ENCODE results near the gene CHN2.
A peak's percentile ranks its signal among the peaks of the same experiment; 100 is the strongest.

The CHN2 gene

DNA sequence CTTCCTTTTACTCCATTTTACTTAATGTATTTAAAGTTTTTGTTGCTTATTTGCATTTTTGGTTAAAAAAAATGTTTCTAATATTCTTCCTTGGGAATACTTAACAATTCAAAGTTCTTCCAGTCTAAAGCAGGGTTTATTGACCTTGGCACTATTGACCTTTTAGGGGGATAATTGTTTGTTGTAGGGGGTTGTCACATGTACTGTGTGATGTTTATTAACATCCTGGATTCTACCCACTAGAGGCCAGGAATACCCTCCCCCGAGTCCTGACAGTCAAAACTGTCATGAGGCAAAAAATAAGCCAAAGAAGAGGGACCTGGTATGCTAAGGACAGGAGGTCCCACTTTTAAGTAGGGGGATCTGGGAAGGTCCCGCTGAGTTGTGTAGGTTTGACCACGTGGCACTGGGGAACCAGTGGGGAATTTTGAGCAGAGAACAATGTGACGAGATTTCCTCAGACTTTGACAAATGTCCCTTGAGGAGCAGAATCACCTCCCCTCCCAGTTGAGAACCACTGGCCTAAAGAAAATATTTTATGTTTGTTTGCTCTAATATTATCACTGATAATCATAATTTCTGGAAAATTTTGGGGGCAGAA, 190.7 kb downstream of the CHN2 start:
- no peak for DNase-seq

DNA sequence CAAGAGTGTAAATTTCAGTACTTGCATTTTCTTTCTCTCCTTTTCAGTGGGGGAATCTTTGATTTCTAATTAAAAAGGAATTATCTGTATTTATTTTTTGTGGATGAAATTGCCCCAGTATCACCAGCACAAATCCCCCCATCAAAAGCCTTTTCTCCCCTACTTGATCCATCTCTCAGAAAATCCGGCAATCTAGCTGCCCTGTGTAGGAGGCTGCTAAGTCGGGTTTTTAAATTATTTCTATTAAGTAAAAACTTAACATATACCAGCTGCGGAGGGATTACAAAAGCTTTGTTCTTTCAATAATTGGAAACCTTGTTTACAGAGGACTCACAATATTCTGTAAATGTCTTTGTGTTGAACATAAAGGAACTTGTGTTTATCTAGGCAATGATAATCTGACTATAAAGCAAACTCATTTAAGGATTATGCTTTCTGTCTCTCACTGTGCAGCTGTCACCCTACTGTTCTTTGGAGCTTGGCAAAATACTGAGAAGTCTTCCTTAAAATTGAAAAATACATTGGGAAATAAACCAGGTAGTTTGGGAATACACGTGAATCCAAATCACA, 191.7 kb downstream of the CHN2 start:
- no peak for DNase-seq

DNA sequence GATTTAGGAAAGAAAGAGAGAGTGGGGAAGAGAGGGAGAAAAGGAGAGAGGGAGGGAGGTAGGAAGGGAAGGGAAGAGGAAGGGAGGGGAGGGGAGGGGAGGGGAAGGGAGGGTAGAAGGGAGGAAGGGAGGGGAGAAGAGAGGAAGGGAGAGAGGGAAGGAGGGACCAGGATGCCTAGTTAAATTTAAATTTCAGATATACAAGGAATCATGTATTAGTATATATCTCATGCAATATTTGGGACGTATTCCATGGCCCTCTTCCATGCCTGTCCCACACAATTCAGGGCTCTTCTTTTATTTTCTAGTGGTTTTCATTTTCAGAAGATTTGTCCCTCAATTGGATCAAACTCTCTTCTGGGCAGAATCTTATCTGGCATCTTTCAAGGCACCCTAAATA, 196.7 kb downstream of the CHN2 start:
- DNase-seq: no peak

DNA sequence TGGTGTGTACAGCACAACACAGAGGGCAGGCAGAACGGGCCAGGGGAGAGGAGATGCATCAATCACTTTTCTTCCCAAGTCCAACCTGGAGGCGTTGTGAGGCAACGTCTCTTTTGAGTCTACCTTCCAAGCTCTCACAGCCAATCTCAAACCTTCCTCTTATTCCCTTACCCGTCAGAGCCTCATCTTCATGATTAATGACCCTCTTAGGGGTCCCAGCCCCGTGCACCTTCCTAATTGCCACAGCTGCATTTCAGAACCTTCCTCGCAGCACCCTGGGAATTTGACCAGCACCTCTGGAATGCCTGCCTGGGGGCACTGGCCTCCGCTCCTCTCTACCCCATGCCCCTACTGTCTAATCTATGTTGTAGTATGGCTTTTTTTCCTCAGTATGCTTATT, 199.7 kb downstream of the CHN2 start:
- no peak for DNase-seq

DNA sequence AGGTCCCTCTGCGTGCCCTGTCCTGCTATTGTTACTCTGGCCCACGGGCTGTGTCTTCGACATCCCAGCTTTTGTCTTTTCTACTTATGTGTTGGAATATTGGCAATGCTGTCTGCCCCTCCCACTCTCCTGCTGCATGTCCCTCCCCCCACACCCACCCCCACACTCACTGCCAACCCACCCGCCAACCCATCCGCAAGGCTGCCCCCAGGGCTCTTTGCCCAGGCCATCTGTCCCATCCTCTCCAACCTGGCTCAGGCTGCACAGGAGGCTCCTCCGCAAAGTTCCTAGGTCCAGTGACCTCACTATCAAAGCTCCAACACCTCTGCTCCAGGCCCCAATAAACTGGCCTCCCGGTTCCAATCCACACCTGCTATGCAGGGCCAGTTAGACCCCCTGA, 202.0 kb downstream of the CHN2 start:
- DNase-seq: no peak

DNA sequence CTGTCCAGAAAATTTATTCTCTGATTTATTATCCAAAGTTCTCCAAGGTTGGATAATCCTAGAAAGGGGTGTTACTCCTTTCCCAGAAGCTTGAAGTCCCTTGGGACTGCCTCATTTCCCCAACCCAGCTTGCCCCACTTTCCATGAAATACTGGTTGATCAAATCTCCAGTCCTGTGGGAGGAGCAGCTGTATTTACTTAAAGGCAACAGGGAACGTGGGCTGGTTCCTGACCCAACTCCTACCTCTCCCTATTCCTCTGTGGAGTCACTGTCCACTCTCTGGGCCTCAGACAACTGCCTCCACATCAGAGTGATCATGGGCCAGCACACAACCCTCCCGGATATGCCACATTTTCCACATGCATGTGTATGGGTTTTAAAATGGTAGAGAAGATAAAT, 202.8 kb downstream of the CHN2 start:
- DNase-seq: no peak

DNA sequence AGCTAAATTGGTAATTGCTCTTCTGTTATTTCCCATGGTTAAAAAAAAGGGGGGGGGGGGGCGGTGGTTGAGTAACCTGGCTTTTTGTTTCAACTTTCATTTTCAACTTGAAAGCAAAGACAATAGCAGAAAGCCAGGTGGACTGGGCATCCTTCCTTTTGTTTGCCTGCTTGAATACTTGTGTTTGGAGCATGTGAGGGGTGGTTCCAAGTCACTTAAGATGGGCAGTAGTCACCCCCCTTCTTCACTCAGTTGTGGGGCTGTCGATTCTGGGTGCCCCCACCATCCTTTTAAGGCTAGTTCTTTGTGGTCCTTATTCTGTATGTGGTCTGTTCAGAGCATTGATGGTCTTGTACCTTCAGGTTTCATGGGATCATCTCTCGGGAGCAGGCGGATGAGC, 203.4 kb downstream of the CHN2 start:
- DNase-seq: no peak

DNA sequence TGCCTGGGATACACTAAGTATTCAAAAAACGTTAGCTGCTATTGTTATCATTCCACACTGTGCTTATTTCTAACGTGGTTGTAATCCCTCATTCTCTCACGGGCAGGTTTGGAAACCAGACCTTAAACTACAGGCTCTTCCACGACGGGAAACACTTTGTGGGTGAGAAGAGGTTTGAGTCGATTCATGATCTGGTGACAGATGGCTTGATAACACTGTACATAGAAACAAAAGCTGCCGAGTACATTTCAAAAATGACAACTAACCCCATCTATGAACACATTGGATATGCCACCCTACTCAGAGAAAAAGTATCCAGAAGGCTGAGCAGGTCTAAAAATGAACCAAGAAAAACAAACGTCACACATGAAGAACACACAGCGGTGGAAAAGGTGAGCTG, 205.9 kb downstream of the CHN2 start:
- no peak for DNase-seq

DNA sequence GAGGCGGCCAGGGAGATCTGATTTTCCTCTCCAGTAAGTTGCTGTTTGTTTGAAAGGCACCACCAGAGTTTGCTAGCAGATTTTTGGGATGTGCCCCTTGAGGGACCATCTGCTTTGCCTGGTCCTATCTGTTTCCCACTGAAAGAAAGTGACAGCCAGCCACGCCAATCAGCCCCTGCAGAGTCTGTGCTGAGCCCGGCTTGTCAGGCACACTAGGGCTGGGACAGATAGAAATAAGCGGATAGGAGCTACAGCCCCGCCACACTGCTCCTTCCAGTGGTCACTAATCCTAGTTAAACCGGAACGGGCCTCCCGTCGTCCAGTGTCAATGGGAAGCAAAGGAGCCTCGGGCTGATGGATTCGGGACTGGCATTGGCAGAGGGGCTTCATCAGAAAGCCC, 207.2 kb downstream of the CHN2 start:
- no peak for DNase-seq

DNA sequence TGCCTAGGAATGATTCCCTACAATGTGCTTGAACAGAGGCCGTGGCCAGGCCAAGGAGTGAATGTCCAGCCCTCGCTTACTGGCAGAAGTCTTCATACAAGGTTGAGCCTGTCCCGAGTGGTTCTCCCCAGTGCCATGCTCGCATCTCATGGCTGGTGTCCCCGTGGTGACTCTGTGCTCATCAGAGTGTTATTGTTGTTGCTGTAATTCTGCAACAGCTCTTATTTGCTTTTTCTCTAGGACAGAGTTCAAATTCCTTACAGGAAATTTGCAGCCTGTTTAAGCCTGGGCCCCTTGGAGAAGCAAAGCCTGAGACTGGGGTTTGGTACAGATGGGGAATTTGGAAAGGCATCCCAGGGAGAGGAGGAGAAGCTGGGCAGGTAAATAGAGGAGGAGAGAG, 211.3 kb downstream of the CHN2 start:
- DNase-seq: peak in 3 of 56 donors; percentile 7 to 10 (median 8)

DNA sequence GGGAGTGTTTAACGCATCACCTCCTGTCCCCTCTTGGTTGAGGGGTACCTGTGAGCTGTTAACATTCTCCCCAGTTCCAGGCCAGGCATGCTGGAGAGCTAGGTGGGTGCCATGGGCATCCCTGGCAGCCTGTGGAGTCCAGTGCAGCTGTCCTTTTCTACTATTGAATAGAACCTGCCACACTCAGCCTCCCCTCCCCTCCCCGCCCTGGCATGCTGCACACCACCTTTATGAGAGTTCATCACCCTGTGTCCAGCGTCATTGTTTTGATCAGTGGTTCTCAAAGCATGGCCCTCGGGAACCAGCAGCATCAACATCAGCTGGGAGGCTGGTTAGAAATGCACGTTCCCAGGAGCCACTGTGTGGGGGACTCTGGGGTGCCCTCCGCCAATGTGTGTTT, 211.8 kb downstream of the CHN2 start:
- DNase-seq: no peak

DNA sequence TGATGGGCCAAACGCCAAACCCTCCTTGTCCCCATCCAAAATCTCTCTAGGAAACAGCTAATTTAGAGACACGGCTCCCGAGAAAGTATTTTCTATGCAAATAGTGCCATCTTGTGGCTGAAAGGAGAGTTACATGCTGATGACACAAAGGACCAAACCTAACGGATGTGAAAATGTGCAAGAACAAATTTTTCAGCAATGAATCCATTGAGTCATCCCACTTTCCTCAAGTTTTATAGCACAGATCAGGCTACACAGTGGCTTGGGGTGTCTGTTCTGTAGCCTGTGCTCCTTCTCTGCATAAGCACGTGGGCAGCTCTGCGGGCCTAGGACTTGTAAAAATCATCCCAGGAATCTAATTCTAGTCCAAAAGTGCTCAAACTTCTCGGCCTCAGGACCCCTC, 214.3 kb downstream of the CHN2 start:
- peak in 43 of 56 donors; percentile 2 to 78 (median 31) for DNase-seq

DNA sequence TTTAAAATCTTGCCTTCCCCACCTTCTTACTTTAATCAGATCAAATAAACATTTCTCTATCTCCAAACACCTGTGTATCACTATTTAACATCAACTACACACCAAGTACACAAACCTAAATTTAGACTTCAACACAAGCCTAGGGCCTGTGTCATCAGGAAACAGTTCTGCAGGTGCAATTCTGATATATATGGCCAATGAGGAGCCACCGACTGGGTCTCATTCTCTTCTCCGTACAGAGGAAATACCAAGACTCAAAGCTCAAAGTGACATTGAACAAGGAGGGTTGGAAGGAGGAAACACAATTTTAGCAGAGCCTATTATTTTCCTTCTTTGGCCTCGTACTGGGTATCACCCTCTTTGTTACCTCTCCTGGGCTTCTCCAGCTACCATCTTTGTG, 216.4 kb downstream of the CHN2 start:
- DNase-seq: no peak

DNA sequence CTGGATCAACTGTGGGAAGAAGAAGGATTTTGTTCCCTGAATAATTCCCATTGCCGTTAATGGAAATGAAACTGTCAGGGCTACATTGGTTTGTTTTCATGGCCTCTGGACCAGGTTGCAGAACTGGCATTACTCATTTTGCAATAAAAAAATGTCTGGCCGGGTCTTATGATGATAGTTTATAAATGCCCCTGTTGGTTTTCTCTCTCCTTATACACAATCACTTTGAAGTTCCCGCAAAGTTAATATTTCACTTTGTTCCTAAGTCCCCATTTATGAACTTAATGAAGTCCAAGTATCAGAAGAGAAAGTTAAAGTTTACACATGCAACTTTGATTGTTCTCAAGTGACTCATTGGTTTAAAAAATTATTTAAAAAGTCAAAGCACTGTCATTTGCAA, 218.3 kb downstream of the CHN2 start:
- DNase-seq: no peak

DNA sequence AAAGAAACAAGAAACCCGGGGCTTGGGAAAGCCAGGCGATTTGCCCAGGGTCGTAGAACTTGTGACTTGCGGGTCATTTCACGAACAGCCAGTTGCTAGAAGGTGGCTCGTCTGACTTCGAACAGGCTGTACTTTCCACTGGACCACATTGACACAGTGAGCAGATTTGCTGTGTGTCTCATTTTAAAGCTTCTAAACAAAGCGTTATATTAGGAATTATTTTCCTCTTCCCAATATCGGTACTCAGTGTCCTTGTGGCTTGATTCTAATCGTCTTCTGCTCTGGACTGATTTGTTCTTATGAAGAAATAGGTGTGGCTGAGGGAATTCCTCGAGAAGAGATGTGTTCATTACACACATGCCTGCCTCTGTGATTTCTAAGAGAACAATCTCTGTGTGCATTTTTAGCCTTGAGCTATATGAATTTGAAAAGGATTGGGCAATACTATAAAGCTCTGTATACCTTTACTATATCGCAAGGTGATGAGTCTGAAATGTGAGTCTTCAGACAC, 219.1 kb downstream of the CHN2 start:
- no peak for DNase-seq

DNA sequence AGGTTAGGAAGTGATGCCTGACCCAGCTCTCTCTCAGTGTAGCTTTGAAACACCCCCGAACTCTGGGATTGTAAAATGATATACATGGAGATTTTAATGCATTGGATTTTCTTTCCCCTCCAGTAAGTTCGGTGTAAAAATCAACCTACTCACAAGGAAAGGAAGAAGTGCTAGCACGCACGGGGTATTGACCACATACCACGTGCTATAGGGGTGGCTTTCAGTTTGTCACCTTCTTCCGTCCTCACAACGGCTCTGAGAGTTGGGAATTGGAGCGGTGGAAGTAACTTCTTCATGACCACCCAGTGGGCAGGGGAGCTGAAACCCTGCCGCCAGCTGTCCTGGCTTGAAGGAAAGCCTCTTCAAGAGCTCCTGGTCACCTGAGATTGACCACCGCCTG, 219.6 kb downstream of the CHN2 start:
- no peak for DNase-seq

DNA sequence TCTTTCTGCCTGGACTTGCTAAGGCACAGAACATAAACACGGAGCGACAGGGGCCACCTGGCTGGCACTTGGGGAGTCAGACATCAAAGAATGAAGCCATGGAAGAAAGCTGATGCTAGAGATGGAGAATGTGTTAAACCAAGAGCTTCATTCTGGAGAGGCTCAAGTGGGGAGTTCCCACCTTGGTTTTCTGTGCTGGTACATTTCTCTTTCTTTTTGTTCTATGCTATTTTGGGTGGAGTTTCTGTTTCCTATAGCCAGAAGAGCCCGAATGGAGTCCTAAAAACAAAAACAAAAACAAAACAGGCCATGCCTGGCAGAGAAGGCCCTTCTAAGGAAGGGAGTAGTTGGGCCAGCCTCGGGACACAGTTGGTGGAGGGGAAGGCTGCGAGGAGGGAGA, 220.6 kb downstream of the CHN2 start:
- no peak for DNase-seq

DNA sequence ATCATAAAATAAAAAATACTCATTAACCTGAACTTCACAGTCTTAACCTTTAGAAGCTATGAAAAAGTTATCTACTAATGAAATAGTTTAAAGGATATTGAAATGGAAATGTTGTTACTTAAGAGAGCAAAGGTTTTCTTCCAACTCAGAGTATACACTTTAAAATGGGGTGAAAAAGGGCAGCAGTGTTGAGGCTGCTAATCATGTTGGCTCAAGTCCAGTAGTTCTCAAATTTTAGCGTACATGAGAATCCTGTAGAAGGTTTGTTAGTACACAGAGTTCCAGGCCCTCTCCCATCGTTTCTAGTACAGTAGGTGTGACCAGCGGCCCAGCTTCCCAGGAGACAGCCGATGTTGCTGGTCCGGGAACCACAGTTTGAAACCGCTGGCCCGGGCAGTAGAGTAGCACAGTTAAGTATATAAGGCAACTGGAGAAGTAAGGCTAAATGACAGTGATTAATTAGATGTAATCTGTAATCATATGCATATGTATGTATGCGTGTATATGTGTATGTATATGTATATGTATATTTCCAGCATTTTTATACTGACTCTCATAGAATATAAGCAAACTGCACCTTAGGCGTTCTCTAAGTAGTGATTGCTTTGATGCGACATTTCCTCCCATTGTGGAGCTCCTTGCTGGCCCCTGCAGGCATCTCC, 221.8 kb downstream of the CHN2 start:
- no peak for DNase-seq

DNA sequence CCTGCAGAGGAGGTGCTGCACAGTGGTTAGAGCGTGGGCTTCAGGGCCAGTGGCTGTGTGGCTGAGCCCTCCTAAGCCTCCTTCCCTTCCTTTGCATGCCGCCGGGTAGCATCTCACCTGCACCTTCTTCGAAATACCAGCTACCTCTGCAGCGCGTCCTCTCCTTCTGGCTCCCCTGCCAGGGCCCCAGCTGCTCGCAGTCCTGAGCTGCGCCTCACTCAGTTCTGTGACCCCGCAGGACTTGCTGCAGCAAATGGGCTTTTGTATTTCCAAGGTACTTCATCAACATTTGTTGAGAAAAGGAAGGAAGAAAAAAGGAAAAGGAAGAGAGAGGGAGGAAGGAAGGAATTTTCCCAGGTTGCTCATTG, 222.3 kb downstream of the CHN2 start:
- DNase-seq: no peak

DNA sequence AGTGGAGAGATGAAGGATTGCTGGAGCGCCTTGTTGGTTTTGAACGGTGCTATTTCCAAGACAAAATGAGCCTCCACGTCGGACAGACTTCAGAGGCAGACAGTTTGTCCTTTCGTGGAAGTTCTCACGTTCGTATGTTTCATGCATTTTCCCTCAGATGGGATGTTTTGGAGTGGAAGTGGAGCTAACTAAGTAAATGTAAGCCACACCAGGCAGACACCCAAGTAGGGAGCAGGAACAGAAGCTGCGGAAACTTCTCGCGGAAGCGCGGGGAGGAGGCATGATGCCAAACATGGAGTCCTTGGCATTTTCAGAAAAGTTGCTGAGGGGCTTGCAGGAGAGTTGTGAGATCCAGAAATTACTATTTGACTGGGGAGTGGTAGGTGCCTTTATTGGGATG, 223.5 kb downstream of the CHN2 start:
- DNase-seq: no peak

DNA sequence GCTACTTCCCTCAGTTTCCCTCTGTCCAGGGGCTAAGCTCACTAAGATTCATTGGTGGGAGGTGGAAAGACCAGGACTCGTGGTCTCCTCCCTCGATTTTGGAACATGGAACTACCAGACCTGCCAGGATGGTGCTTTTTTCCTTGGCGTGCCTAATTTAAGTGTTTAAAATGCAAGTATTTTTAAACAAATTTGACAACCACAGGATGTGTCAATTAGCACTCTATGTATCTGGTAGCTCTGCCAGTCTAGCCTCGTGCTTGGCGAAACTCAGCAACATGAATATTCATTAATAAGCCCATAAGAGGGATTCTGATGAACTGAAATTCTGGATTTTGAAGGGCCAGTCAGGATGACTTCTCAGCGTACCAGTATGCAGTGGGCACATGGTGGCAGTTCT, 224.1 kb downstream of the CHN2 start:
- DNase-seq: no peak

DNA sequence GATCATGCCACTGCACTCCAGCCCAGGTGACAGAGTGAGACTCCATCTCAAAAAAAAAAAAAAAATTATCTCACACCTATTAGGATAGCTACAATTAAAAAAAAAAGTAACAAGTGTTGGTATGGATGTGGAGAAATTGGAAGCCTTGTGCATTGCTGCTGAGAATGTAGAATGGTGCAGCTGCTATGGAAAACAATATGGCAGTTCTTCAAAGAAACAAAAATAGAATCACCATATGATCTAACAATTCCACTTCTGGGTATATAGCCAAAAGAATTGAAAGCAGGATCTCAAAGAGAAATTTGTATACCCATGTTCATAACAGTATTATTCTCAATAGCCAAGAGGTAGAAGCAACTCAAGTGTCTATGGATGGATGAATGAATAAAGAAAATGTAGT, 225.4 kb downstream of the CHN2 start:
- no peak for DNase-seq
